NOMO-1 treated with dmso at 0.1 percent for 144 hours (cell line): ENCODE measurements around the gene CHN2.

Experiments used
- DNase-seq: peaks from one replicate; lab custom pipeline; 2025; ENCODE audit not compliant: unreplicated experiment; lab: John Stamatoyannopoulos, UW

The CHN2 gene

GRCh38 chr7:29386196-29386765, 191.7 kb downstream of the CHN2 start:
- no peak for DNase-seq

- DNase-seq, result no peak
These were observed 196.7 kb downstream of the CHN2 start for GRCh38 chr7:29391262-29391661.

GRCh38 chr7:29394321-29394720, 199.7 kb downstream of the CHN2 start:
- DNase-seq, result no peak

GRCh38 chr7:29396563-29396962, 202.0 kb downstream of the CHN2 start:
- DNase-seq, result no peak

GRCh38 chr7:29397398-29397797, 202.8 kb downstream of the CHN2 start:
- DNase-seq, result no peak

- DNase-seq, result no peak
These were observed 203.4 kb downstream of the CHN2 start for GRCh38 chr7:29398011-29398410.

GRCh38 chr7:29400437-29400836, 205.9 kb downstream of the CHN2 start:
- DNase-seq, result no peak

- DNase-seq, result no peak
These were observed 207.2 kb downstream of the CHN2 start for GRCh38 chr7:29401769-29402168.

GRCh38 chr7:29405891-29406290, 211.3 kb downstream of the CHN2 start:
- no peak for DNase-seq

- no peak for DNase-seq
These were observed 211.8 kb downstream of the CHN2 start for GRCh38 chr7:29406366-29406765.

GRCh38 chr7:29408841-29409243, 214.3 kb downstream of the CHN2 start:
- no peak for DNase-seq

GRCh38 chr7:29410996-29411395, 216.4 kb downstream of the CHN2 start:
- no peak for DNase-seq

GRCh38 chr7:29412912-29413311, 218.3 kb downstream of the CHN2 start:
- no peak for DNase-seq

GRCh38 chr7:29413626-29414136, 219.1 kb downstream of the CHN2 start:
- DNase-seq, result no peak

GRCh38 chr7:29414216-29414615, 219.6 kb downstream of the CHN2 start:
- DNase-seq, result no peak

- DNase-seq, result no peak
These were observed 220.6 kb downstream of the CHN2 start for GRCh38 chr7:29415215-29415614.

GRCh38 chr7:29416276-29416937, 221.8 kb downstream of the CHN2 start:
- no peak for DNase-seq

- no peak for DNase-seq
These were observed 222.3 kb downstream of the CHN2 start for GRCh38 chr7:29416938-29417305.

- DNase-seq, result no peak
These were observed 223.5 kb downstream of the CHN2 start for GRCh38 chr7:29418056-29418455.

GRCh38 chr7:29418651-29419050, 224.1 kb downstream of the CHN2 start:
- no peak for DNase-seq

GRCh38 chr7:29420011-29420410, 225.4 kb downstream of the CHN2 start:
- no peak for DNase-seq

- DNase-seq, result no peak
These were observed 226.7 kb downstream of the CHN2 start for GRCh38 chr7:29421010-29421956.
